Urothelium cell line (cell line): ENCODE data around the gene LY9.

Experiments
- DNase-seq: peaks from one replicate; pipeline ENCODE4 v3.0.0; 2011; ENCODE audit warnings: low spot score, mixed read lengths
- FAIRE-seq: peaks from 2 replicates; lab custom pipeline; 2011; peaks lifted over from hg19 to GRCh38; lab: Jason Lieb, UNC

LY9 gene

GRCh38 chr1:160800645-160801408, 4.9 kb downstream of the LY9 start:
- no peak for FAIRE-seq
- no peak for DNase-seq

GRCh38 chr1:160801836-160802580, 6.0 kb downstream of the LY9 start:
- DNase-seq = no peak
- FAIRE-seq = no peak

- FAIRE-seq = no peak
Measured at GRCh38 chr1:160806109-160806665, 10.2 kb downstream of the LY9 start.

GRCh38 chr1:160806784-160807183, 10.8 kb downstream of the LY9 start:
- FAIRE-seq (no peak), DNase-seq (no peak)

More at GRCh38 chr1:160806109-160806665, 10.2 kb downstream of the LY9 start:
- no peak for DNase-seq

- FAIRE-seq = no peak
- DNase-seq = no peak
Measured at GRCh38 chr1:160807247-160807646, 11.3 kb downstream of the LY9 start.

- DNase-seq (no peak), FAIRE-seq (no peak)
Measured at GRCh38 chr1:160807738-160808137, 11.8 kb downstream of the LY9 start.

- no peak for FAIRE-seq
- no peak for DNase-seq
Measured at GRCh38 chr1:160808289-160808688, 12.3 kb downstream of the LY9 start.

- FAIRE-seq = no peak
- no peak for DNase-seq
Measured at GRCh38 chr1:160810486-160810885, 14.5 kb downstream of the LY9 start.

- no peak for FAIRE-seq
- DNase-seq = no peak
Measured at GRCh38 chr1:160811147-160811546, 15.2 kb downstream of the LY9 start.

GRCh38 chr1:160813215-160813614, 17.2 kb downstream of the LY9 start:
- FAIRE-seq (no peak), DNase-seq (peak; percentile 86)

GRCh38 chr1:160814316-160814715, 18.3 kb downstream of the LY9 start:
- DNase-seq (no peak), FAIRE-seq (no peak)

GRCh38 chr1:160814856-160815255, 18.9 kb downstream of the LY9 start:
- FAIRE-seq (no peak), DNase-seq (no peak)

- FAIRE-seq (no peak), DNase-seq (no peak)
Measured at GRCh38 chr1:160818207-160818937, 22.4 kb downstream of the LY9 start.

GRCh38 chr1:160819186-160819585, 23.2 kb downstream of the LY9 start:
- no peak for FAIRE-seq
- no peak for DNase-seq

GRCh38 chr1:160821627-160822026, 25.7 kb downstream of the LY9 start:
- no peak for FAIRE-seq
- DNase-seq = no peak

- FAIRE-seq (no peak), DNase-seq (no peak)
Measured at GRCh38 chr1:160823296-160823695, 27.3 kb downstream of the LY9 start.

GRCh38 chr1:160826546-160826945, 30.6 kb downstream of the LY9 start:
- FAIRE-seq = no peak
- DNase-seq = peak; percentile 79

- DNase-seq (no peak), FAIRE-seq (no peak)
Measured at GRCh38 chr1:160827418-160827817, 31.4 kb downstream of the LY9 start.

- FAIRE-seq = no peak
Measured at GRCh38 chr1:160829766-160830165, 33.8 kb downstream of the LY9 start.

GRCh38 chr1:160830321-160831153, 34.6 kb downstream of the LY9 start:
- no peak for FAIRE-seq

More at GRCh38 chr1:160829766-160830165, 33.8 kb downstream of the LY9 start:
- DNase-seq = no peak

More at GRCh38 chr1:160830321-160831153, 34.6 kb downstream of the LY9 start:
- DNase-seq = peak; percentile 49
